ENCODE measurements around the gene MCM8. TPM values are rescaled to one million over a fixed set of nuclear protein-coding genes. Genes with fewer than 3 reads are reported as not detected.

Gene MCM8
- total RNA-seq, 1 donor from 2014 or later, result 4.7 TPM

DNA sequence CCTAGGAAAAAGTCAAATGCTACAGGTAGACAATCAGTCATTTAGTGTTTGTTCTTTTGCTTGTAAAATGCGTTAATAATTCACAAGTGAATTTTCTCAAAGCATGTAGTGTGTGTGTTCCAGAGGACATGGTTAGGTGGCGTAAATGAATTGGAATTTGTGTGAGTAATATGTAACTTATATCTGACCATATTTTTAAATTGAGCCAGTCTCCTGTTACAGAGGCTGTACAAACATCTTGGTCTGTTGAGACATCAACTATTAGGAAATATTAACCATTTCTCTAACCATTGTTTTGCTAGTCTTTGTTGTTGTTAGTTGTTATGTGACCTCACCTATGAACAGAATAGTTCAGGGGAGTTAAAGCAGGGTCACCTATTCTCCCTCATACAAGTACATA is 22.7 kb downstream of the MCM8 start:
- no peaks in the 10 kb centered on the region for H3K9me3 ChIP-seq (ENCODE audit: control insufficient read depth in 3 of 3, low read length in 3 of 3)
- H3K4me1 ChIP-seq (ENCODE audit: control insufficient read depth in 3 of 3, insufficient read depth in 3 of 3, low read length in 3 of 3), result no peaks in the 10 kb centered on the region
- H3K4me3 ChIP-seq (ENCODE audit: low read length in 3 of 3), result no peak overlapping the region
- H3K27me3 ChIP-seq (ENCODE audit: control insufficient read depth in 3 of 3, insufficient read depth in 3 of 3, low read length in 3 of 3), result no peaks in the 10 kb centered on the region
- peaks cover 0 to 20% (median 13%) of the 10 kb centered on the region in 3 donors for H3K36me3 ChIP-seq (ENCODE audit: control insufficient read depth in 3 of 3, insufficient read depth in 3 of 3, low read length in 3 of 3)
- no peak overlapping the region for H3K9ac ChIP-seq (ENCODE audit: low read depth in 1 of 3, low read length in 3 of 3)
- no peak overlapping the region for H3K27ac ChIP-seq (ENCODE audit: low read depth, low read length)

DNA sequence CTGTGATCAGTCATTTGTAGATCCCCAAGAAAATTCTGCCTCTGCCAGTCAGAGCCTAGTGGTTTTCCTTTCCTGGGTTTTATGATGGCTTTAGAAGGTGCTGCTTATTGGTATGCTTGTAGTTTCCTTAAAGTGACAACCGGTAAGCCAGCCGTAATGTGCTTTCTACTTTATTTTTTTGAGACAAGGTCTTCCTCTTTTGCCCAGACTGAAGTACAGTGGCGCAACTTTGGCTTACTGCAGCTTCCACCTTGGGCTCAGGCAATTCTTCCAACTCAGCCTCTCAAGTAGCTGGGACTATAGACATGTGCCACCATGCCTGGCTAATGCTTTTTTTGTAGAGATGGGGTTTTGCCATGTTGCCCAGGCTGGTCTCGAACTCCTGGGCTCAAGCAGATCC is 23.5 kb downstream of the MCM8 start:
- Histone ChIP-seq H3K27ac (ENCODE audit: low read depth, low read length) (no peak overlapping the region), H3K9me3 (ENCODE audit: control insufficient read depth in 3 of 3, low read length in 3 of 3) (no peaks in the 10 kb centered on the region), H3K4me3 (ENCODE audit: low read length in 3 of 3) (no peak overlapping the region), H3K9ac (ENCODE audit: low read depth in 1 of 3, low read length in 3 of 3) (no peak overlapping the region), H3K27me3 (ENCODE audit: control insufficient read depth in 3 of 3, insufficient read depth in 3 of 3, low read length in 3 of 3) (no peaks in the 10 kb centered on the region), H3K36me3 (ENCODE audit: control insufficient read depth in 3 of 3, insufficient read depth in 3 of 3, low read length in 3 of 3) (peaks cover 0 to 27% (median 17%) of the 10 kb centered on the region in 3 donors), H3K4me1 (ENCODE audit: control insufficient read depth in 3 of 3, insufficient read depth in 3 of 3, low read length in 3 of 3) (no peaks in the 10 kb centered on the region)

DNA sequence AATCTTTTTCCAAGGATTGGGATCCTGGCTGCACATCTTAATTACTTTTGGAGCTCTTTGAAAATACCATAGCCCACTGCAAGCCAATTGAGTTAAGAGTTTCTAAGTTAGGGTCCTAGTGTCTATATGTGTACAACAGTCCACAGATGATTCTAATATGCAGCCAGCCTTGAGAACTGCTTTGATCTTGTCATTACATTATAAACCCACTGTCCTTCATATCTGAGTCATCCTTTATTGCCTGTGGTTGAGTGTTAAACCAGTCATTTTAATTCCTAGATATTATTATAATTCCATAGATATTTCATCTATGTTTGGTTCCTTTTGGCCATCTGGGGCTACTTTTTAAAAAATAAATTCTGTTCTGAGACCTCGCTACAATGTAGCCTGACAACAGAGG is 24.1 kb downstream of the MCM8 start:
- H3K27me3 ChIP-seq (ENCODE audit: control insufficient read depth in 3 of 3, insufficient read depth in 3 of 3, low read length in 3 of 3), result no peaks in the 10 kb centered on the region
- no peaks in the 10 kb centered on the region for H3K4me1 ChIP-seq (ENCODE audit: control insufficient read depth in 3 of 3, insufficient read depth in 3 of 3, low read length in 3 of 3)
- no peak overlapping the region for H3K4me3 ChIP-seq (ENCODE audit: low read length in 3 of 3)
- H3K36me3 ChIP-seq (ENCODE audit: control insufficient read depth in 3 of 3, insufficient read depth in 3 of 3, low read length in 3 of 3), result peaks cover 0 to 29% (median 23%) of the 10 kb centered on the region in 3 donors
- H3K9ac ChIP-seq (ENCODE audit: low read depth in 1 of 3, low read length in 3 of 3), result no peak overlapping the region
- no peaks in the 10 kb centered on the region for H3K9me3 ChIP-seq (ENCODE audit: control insufficient read depth in 3 of 3, low read length in 3 of 3)
- H3K27ac ChIP-seq (ENCODE audit: low read depth, low read length), result no peak overlapping the region

- Histone ChIP-seq H3K4me3 (ENCODE audit: low read length in 3 of 3) (no peak overlapping the region), H3K9me3 (ENCODE audit: control insufficient read depth in 3 of 3, low read length in 3 of 3) (no peaks in the 10 kb centered on the region), H3K36me3 (ENCODE audit: control insufficient read depth in 3 of 3, insufficient read depth in 3 of 3, low read length in 3 of 3) (peaks cover 0 to 29% (median 28%) of the 10 kb centered on the region in 3 donors), H3K27ac (ENCODE audit: low read depth, low read length) (no peak overlapping the region), H3K4me1 (ENCODE audit: control insufficient read depth in 3 of 3, insufficient read depth in 3 of 3, low read length in 3 of 3) (no peaks in the 10 kb centered on the region), H3K9ac (ENCODE audit: low read depth in 1 of 3, low read length in 3 of 3) (no peak overlapping the region), H3K27me3 (ENCODE audit: control insufficient read depth in 3 of 3, insufficient read depth in 3 of 3, low read length in 3 of 3) (no peaks in the 10 kb centered on the region)
These were observed 25.3 kb downstream of the MCM8 start for GRCh38 chr20:5975778-5976177.

- no peak overlapping the region for H3K9ac ChIP-seq (ENCODE audit: low read depth in 1 of 3, low read length in 3 of 3)
- H3K4me1 ChIP-seq (ENCODE audit: control insufficient read depth in 3 of 3, insufficient read depth in 3 of 3, low read length in 3 of 3), result no peaks in the 10 kb centered on the region
- no peak overlapping the region for H3K27ac ChIP-seq (ENCODE audit: low read depth, low read length)
- H3K9me3 ChIP-seq (ENCODE audit: control insufficient read depth in 3 of 3, low read length in 3 of 3), result no peaks in the 10 kb centered on the region
- peaks cover 0 to 29% (median 28%) of the 10 kb centered on the region in 3 donors for H3K36me3 ChIP-seq (ENCODE audit: control insufficient read depth in 3 of 3, insufficient read depth in 3 of 3, low read length in 3 of 3)
- no peaks in the 10 kb centered on the region for H3K27me3 ChIP-seq (ENCODE audit: control insufficient read depth in 3 of 3, insufficient read depth in 3 of 3, low read length in 3 of 3)
- H3K4me3 ChIP-seq (ENCODE audit: low read length in 3 of 3), result no peak overlapping the region
These were observed 26.8 kb downstream of the MCM8 start for GRCh38 chr20:5977223-5977622.

- Histone ChIP-seq H3K36me3 (ENCODE audit: control insufficient read depth in 3 of 3, insufficient read depth in 3 of 3, low read length in 3 of 3) (peaks cover 0 to 32% (median 27%) of the 10 kb centered on the region in 3 donors), H3K9me3 (ENCODE audit: control insufficient read depth in 3 of 3, low read length in 3 of 3) (no peaks in the 10 kb centered on the region), H3K4me3 (ENCODE audit: low read length in 3 of 3) (no peak overlapping the region), H3K4me1 (ENCODE audit: control insufficient read depth in 3 of 3, insufficient read depth in 3 of 3, low read length in 3 of 3) (no peaks in the 10 kb centered on the region), H3K27ac (ENCODE audit: low read depth, low read length) (no peak overlapping the region), H3K9ac (ENCODE audit: low read depth in 1 of 3, low read length in 3 of 3) (no peak overlapping the region), H3K27me3 (ENCODE audit: control insufficient read depth in 3 of 3, insufficient read depth in 3 of 3, low read length in 3 of 3) (no peaks in the 10 kb centered on the region)
These were observed 27.5 kb downstream of the MCM8 start for GRCh38 chr20:5977975-5978374.

GRCh38 chr20:5979801-5980200 is 29.3 kb downstream of the MCM8 start:
- Histone ChIP-seq H3K36me3 (ENCODE audit: control insufficient read depth in 3 of 3, insufficient read depth in 3 of 3, low read length in 3 of 3) (peaks cover 0 to 30% (median 15%) of the 10 kb centered on the region in 3 donors), H3K9me3 (ENCODE audit: control insufficient read depth in 3 of 3, low read length in 3 of 3) (no peaks in the 10 kb centered on the region), H3K4me3 (ENCODE audit: low read length in 3 of 3) (no peak overlapping the region), H3K27ac (ENCODE audit: low read depth, low read length) (no peak overlapping the region), H3K9ac (ENCODE audit: low read depth in 1 of 3, low read length in 3 of 3) (no peak overlapping the region), H3K4me1 (ENCODE audit: control insufficient read depth in 3 of 3, insufficient read depth in 3 of 3, low read length in 3 of 3) (no peaks in the 10 kb centered on the region), H3K27me3 (ENCODE audit: control insufficient read depth in 3 of 3, insufficient read depth in 3 of 3, low read length in 3 of 3) (no peaks in the 10 kb centered on the region)

GRCh38 chr20:5980720-5981538 is 30.5 kb downstream of the MCM8 start:
- Histone ChIP-seq H3K27ac (ENCODE audit: low read depth, low read length) (no peak overlapping the region), H3K36me3 (ENCODE audit: control insufficient read depth in 3 of 3, insufficient read depth in 3 of 3, low read length in 3 of 3) (peaks cover 0 to 30% (median 15%) of the 10 kb centered on the region in 3 donors), H3K9me3 (ENCODE audit: control insufficient read depth in 3 of 3, low read length in 3 of 3) (no peaks in the 10 kb centered on the region)

GRCh38 chr20:5987383-5987782 is 36.9 kb downstream of the MCM8 start:
- H3K4me3 ChIP-seq (ENCODE audit: low read length in 3 of 3), result no peak overlapping the region
- H3K27ac ChIP-seq (ENCODE audit: low read depth, low read length), result no peak overlapping the region
- no peaks in the 10 kb centered on the region for H3K4me1 ChIP-seq (ENCODE audit: control insufficient read depth in 3 of 3, insufficient read depth in 3 of 3, low read length in 3 of 3)
- H3K9me3 ChIP-seq (ENCODE audit: control insufficient read depth in 3 of 3, low read length in 3 of 3), result no peaks in the 10 kb centered on the region
- no peak overlapping the region for H3K9ac ChIP-seq (ENCODE audit: low read depth in 1 of 3, low read length in 3 of 3)
- H3K36me3 ChIP-seq (ENCODE audit: control insufficient read depth in 3 of 3, insufficient read depth in 3 of 3, low read length in 3 of 3), result peaks cover 0 to 26% (median 13%) of the 10 kb centered on the region in 3 donors
- no peaks in the 10 kb centered on the region for H3K27me3 ChIP-seq (ENCODE audit: control insufficient read depth in 3 of 3, insufficient read depth in 3 of 3, low read length in 3 of 3)

More at GRCh38 chr20:5980720-5981538, 30.5 kb downstream of the MCM8 start:
- no peaks in the 10 kb centered on the region for H3K27me3 ChIP-seq (ENCODE audit: control insufficient read depth in 3 of 3, insufficient read depth in 3 of 3, low read length in 3 of 3)
- H3K9ac ChIP-seq (ENCODE audit: low read depth in 1 of 3, low read length in 3 of 3), result no peak overlapping the region
- no peaks in the 10 kb centered on the region for H3K4me1 ChIP-seq (ENCODE audit: control insufficient read depth in 3 of 3, insufficient read depth in 3 of 3, low read length in 3 of 3)
- H3K4me3 ChIP-seq (ENCODE audit: low read length in 3 of 3), result no peak overlapping the region

GRCh38 chr20:5989539-5989938 is 39.1 kb downstream of the MCM8 start:
- Histone ChIP-seq H3K27me3 (ENCODE audit: control insufficient read depth in 3 of 3, insufficient read depth in 3 of 3, low read length in 3 of 3) (no peaks in the 10 kb centered on the region), H3K4me1 (ENCODE audit: control insufficient read depth in 3 of 3, insufficient read depth in 3 of 3, low read length in 3 of 3) (no peaks in the 10 kb centered on the region), H3K36me3 (ENCODE audit: control insufficient read depth in 3 of 3, insufficient read depth in 3 of 3, low read length in 3 of 3) (peaks cover 0 to 18% (median 13%) of the 10 kb centered on the region in 3 donors), H3K27ac (ENCODE audit: low read depth, low read length) (no peak overlapping the region), H3K9me3 (ENCODE audit: control insufficient read depth in 3 of 3, low read length in 3 of 3) (no peaks in the 10 kb centered on the region), H3K9ac (ENCODE audit: low read depth in 1 of 3, low read length in 3 of 3) (no peak overlapping the region), H3K4me3 (ENCODE audit: low read length in 3 of 3) (no peak overlapping the region)
